Left forelimb (tissue), 1 donor: ENCODE data around the gene TEP1.
"Not testable (repeated sequence)": the region's sequence is repeated elsewhere in the genome, so short reads cannot be mapped to it uniquely, and the experiment has no call there.

Experiments
- DNase-seq: peaks from one replicate; pipeline ENCODE4 v3.0.0-alpha.2; 2018; ENCODE audit warnings: low spot score

TEP1 gene

DNA sequence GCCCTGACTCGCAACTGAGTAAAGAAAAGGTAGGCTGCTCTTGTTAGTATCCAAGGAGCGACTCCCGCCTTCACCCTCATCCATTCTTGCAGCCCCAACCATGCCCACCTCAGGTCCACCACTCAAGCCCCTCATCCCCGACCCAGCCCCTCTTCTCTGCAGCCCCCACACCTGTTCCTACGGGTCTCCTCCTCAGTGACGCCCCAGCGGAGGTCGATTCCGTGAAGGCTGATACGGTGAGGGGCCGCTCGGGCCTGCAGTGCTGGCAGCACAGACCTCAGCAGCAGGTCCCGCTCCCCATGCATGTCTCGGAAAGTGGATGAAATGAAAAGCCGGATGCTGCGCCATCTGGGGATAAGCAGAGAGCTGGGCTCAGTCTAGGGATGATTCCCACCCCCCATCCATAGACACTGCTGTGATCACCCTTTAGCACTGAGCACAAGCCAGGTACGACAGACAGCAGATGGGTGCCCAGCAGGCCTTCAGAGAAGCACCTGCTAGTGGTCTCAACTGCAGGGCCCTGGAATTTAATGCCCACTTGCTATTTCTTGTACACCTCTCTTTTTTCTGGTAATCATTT, 26.9 kb downstream of the TEP1 start:
- DNase-seq, result no peak

DNA sequence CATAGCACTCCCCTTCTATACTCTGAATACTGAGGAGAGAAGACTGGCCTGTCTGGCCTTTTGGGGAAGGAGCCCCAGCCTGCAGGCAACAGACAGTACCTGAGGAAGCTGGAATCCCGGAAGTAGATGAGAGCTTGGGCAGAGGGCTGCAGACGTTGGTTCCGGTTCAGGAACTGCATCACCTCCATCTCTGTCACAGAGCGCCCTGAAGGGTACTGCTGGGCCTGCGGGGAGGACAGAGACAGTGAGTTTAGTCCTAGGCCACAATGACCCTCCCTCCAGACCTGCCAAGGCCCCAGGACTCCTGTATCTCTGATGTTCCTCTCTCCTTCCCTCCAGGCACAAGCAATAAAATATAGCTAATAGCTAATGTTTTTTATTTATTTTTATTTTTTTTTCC, 28.4 kb downstream of the TEP1 start:
- no peak for DNase-seq

DNA sequence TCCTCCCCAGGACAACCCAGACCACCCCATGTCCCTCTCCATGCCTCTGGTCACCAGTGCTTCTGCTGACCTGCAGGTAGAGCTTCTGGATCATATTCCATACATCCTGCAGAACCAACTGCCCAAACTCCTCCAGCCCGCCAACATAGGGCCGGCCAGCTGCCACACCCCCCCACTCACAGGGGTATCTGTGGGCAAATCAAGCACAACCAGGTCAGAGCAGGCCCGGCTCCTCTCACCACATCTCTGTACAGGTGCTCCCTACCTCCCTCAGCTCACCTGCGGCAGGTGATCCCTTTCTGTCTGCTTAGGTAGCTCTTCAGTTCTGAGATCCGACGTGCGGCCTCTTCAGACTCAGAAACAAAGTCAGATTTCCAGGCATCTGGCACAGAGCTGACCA, 29.0 kb downstream of the TEP1 start:
- DNase-seq, result no peak

DNA sequence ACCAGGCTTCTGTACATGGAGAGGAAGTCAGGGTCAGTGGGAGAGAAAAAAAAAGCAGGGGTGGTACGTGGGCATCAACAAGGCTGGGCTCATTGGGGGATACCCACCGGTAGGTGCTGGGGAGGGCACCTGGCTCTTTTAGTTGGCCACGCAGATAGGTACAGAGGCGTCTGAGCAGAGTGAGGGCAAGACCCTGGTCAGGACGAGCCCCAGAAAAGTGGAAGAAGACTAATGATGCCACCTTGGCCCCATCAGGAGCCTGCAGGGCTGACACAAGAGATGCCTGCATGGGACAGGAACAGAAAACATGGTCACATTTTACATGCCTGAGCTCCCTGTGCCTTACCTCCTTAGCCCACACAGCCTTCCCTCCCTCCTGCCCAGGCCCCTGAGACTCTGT, 29.7 kb downstream of the TEP1 start:
- no peak for DNase-seq

DNA sequence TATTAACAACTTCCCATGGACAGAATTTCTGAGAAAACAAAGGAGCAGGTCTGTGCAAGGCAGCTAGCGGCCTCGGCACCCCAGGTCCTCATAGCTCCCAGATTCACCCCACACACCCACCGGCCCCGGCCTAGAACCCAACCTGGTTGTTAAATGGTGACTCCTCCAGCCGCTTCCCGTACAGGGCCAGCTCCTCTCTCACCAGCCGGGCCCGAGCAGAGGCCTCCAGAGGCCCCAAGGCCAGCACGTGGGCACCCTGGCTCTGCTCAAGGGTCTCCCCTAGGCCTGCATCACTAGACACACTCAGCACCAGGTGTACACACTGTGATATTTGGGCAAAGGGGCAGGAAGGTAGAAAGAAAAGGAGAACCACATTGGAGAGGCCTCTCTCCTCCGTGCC, 30.3 kb downstream of the TEP1 start:
- DNase-seq, result no peak

DNA sequence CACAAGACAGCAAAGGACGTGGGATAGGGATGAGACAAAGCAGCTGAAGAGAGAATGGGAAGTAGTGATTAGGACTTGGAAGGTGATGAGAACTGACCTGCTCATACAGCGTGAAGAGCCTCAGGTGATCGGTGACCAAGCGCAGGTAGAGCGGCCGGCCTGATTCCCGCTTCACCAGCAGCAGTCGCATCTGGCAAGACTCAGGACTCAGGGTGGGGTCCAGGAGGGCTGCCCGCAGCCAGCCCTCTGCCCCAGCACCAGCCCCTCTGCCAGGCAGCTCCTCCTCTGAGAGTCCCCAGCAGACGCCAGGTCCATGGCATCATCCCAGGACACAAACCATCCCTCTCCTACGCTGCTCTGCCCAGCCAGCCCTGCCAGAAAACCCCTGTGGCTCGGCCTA, 30.8 kb downstream of the TEP1 start:
- no peak for DNase-seq

DNA sequence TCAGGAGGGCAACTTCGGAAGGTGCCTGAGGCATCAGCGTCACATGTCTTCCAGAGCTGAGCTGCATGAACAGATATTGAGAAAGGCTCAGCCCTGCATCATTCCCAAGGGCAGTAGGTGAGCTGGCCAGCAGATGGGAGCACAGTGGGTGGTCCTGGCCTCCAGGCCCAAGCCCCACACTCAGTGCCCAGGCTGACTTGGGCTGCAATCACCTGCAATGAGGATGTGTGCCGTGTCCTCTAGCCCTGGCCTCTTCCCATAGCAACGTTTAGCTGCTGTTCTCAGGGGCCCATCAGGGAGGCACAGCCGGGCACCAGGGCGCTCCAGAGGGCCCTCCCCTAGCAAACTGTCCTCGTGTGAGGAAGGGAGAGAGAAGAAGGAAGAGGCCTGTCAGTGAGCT, 32.0 kb downstream of the TEP1 start:
- DNase-seq, result no peak

DNA sequence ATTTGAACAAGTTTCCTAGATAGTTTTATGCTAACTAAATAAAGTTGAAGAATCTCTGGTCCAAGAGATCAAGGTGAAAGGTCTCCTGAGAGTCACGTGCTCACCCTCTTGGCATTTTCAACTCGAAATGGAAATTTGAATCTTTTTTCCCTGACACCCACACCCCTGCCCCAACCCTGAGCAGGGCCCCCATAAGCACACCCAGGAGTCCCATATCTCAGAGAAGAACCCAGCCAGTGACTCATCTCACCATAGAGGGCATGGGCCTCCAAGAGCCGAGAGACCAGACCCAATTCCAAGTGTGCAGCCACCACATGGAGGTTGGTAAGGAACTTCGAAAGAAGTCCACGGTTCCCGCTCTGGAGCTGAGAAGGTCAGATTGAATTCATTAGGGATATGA, 32.6 kb downstream of the TEP1 start:
- no peak for DNase-seq

DNA sequence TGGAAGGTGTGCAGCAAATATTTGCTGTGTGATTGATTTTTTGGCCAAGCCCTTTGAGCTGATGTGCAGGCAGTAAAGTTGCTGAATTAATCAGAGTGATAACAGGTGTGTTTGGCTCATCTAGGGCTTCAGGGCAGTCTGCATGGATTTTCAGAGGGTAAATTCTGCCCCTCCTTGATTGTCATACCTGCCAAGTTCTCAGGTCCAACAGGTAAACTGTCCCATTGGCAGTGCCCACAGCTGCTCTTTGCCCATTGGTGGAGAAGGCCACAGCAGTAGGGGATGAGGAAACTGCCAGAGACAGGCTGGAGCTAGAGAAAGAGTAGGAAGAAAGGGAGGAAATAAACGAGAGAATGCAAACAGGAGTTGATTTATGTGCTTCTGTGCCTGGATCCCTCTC, 33.6 kb downstream of the TEP1 start:
- DNase-seq, result no peak

DNA sequence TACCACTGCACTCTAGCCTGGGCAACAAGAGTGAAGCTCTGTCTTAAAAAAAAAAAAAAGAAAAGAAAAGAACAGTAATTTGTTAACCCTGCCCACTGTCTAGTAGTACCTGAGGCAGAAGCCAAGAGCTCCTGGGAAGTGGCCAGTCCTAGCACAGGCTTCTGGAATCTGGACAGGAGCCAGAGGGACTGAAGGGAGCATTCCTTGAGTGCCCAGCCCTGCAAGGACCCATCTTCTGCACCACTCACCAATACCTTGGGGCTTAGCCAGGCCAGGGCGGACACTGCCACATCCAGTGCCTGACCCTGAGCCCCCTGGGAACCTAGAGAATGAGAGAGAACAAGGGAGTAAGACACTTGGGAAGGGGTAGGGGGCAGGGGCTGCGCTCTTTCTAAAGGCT, 36.1 kb downstream of the TEP1 start:
- DNase-seq, result no peak

DNA sequence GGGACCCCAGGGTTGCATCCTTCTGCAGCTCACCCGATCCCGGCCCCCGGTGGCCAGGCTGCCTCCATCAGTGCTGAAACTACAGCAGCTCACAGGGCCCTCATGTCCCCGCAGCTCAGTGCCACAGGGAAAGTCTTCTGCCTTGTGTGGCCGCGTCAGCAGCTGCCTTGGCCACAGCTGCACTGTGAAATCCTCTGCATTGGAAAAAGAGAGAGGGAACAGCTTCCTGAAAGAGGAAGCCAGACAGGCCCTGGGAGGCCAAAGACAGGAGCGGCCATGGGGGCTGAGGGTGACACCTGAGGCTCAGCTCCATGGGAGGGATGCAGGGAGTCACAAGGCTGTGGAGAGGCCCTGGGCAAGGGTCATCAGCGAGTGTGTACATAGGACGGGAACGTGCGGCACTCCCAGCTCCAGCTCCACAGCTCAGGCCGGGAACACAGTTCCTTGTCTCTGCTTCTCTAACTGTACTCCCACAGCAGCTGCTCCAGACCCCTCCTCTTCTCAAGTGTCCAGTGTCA, 37.2 kb downstream of the TEP1 start:
- no peak for DNase-seq

DNA sequence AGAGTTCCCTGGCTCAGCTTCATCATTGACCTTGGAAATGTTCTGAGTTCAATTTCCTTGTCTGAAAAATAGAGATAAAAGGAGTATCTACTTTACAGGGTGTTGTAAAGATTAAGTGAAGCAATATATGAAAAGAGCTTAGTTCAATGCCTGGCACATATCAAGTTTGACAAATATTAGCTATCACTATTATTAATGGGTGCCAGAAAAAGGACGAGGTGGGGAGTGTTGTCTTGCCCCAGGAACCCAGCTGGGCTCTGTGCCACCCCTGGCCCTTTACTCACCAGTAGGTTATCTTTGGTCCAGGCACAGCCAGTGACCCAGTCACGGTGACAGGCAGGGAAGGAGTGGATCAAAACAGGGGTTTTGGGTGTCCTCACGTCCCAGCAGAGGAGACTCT, 37.8 kb downstream of the TEP1 start:
- DNase-seq, result no peak

DNA sequence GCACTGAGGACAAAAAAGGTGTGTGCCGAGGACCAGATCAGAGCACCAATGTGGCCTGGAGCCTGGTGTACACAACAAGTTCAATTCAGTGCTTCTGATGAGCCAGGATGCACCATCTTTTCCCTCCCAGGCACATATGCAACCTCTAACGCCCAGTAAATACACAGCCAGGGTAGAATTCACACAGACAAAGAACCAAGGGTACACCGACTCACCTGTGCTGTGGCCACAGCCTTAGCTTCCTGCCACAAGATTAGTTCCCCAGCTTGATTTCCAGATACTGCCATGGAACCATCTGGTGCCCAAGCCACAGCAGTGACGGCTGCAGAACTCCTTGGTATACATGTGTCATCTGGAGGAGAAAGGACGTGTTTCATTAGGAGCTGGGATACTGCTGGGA, 40.5 kb downstream of the TEP1 start:
- no peak for DNase-seq

DNA sequence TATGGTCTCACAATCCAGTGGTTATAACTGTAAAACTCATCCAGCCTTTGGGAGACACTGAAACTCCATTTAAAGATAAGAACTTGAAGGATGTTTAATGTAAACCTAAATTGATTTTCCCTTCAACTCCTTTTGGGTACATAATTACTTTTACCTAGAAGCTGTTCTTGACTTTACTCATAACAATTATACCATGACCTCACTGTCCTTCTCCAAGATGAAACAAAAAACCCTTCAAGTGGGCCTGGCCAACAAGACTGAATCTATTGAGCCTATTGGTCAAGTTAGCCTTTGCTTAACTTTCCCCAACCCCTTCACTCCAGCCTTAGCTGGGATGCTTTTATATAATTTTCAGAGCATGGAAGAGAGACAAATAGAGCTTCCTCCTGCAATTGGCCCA, 47.4 kb downstream of the TEP1 start:
- DNase-seq, result no peak

DNA sequence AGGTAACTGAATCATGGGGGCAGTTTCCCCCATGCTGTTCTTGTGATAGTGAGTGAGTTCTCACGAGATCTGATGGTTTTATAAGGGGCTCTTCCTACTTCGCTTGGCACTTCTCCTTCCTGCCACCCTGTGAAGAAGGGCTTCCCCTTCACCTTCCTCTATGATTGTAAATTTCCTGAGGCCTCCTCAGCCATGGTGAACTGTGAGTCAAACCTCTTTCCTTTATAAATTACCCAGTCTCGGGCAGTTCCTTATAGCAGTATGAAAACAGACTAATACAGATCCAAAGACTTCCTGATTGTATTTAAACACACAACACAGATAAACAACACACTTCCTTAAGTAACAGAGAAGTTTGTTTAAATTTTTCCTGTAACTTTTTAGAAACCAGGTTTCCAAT, 54.8 kb downstream of the TEP1 start:
- DNase-seq, result not testable (repeated sequence)

DNA sequence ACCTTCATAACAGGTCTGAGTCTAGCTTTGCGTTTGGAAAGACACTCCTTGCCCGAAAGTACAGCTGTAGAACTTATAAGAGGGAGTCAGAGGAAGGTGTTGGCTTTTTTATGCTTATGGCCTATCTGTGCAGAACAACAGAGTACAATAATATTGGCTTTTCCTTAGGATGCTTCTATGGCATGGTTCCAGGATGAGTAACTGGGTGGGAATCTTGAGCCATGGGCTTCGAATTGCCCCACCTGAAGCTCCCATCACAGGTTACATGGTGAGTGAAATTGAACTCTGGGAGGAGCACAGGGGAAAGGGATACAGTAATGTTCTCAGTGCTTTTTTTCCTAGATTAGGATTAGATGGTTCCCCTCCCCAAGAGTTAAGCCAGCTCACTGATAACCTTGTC, 56.9 kb downstream of the TEP1 start:
- no peak for DNase-seq

DNA sequence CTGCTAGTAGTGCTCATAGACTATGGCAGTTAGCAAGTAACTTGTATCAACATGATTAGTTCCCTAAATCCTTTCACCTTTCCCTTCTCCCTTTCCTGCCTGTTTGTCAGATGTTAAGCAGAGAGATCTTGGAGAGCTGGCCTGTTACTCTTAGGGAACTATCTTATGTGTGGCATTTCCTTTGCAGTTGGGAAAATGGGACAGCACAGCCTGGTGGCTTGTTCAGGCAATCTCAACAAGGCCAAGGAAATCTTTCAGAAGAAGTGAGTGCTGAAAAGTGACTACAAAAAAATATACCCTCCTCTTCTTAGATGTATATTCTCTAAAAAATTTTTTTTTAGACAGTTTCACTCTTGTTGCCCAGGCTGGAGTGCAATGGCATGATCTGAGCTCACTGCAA, 62.4 kb downstream of the TEP1 start:
- no peak for DNase-seq

DNA sequence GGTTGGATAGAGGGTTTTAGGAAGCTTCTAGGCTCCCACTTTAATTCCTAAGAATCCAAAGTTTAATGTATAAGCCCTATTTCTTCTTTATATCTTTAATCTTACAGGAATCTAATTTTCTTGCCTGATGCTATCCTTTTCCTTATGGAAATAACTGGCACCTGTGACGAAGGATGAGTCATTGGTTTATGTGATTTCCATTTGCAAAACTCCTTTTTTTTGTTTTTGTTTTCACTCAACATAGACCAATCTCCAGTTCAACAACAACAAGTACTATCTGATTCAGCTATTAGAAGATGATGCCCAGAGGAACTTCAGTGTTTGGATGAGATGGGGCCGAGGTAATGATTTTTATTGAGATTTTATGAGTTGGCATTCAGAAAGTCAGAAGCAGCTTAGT, 63.0 kb downstream of the TEP1 start:
- DNase-seq, result no peak

DNA sequence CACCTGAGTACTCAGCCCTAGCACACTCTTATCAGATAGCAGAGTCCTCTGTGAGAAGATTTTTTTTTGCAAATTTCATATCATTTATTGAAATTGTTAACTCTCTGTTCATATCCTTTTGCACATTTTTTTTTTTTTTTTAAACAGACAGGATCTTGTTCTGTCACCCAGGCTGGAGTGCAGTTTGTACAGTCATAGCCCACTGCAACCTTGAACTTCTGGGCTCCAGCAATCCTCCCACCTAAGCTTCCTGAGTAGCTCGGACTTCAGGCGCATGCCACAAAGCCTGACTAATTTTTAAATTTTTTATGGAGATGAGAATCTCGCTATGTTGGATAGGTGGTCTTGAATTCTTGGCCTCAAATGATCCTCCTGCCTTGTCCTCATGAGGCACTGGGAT, 65.6 kb downstream of the TEP1 start:
- DNase-seq, result no peak

DNA sequence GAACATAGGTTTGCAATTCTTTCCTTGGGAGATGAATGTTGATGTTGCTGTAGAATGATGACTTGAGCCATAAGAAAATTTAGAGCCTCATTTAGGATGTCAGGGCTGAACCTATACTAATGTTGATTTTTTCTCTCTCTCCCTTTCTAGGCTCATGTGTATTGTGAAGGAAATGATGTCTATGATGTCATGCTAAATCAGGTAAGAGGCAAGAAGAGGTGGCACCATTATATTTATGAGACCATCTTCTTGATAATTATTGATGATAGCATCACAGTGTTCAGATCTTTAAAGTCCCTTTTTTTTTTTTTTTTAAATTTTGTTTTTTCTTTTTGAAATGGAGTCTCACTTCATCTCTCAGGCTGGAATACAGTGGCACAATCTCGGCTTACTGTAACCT, 66.6 kb downstream of the TEP1 start:
- DNase-seq, result no peak

DNA sequence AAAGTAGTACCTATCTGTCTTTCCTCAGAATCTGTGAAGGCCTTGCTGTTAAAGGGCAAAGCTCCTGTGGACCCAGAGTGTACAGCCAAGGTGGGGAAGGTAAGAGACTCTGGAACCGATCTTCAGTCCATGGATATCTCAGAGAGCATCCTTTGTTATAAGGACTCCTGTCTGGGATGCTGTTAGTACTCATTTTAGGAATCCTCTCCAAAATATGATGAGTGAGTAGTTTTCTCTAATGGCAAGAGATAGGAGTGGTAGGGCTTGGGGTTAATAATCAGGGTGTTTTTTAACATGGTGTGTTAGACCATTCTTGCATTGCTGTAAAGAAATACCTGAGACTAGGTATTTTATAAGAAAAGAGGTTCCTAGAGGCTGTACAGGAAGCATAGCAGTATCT, 67.9 kb downstream of the TEP1 start:
- DNase-seq, result no peak

DNA sequence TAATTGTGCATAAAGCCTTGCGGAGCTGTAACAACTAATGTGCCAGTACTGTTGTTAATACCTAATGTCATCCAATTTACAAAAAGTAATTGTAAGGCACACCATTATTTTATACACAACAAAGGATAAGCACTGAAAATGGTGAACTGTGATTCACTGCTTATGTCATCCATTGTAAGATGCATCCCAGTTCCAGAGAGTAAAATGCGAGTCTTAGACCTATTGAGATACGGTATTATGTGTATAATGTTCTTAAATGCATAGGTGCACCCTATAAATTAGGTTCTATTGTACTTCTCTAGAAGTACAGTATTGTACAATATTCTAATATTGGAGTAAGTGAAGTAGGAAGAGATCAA, 69.5 kb downstream of the TEP1 start:
- DNase-seq, result no peak

DNA sequence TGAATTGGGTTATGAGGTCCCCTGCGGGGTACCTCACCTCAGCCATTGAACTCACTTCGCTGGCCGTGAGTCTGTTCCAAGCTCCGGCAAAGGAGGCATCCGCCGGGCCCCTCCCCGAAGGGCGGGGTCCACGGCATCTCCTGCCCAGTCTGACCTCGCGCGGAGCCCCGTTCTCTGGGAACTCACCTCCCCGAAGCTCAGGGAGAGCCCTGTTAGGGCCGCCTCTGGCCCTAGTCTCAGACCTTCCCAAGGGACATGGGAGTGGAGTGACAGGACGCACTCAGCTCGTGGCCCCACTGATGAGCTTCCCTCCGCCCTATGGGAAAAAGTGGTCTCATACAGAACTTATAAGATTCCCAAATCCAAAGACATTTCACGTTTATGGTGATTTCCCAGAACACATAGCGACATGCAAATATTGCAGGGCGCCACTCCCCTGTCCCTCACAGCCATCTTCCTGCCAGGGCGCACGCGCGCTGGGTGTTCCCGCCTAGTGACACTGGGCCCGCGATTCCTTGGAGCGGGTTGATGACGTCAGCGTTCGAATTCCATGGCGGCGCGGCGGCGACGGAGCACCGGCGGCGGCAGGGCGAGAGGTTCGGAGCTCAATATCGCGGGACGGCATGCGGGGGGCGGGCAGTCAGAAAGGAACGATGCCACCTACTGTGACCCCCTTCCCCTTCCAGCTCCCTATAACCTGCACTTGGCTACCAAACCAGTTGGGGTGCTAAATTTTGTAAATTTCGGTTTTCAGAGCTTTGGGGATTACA, 70.0 kb downstream of the TEP1 start, which contains the start of gene PARP2:
PARP2 (plus strand) TSS at position 544 of the 770 bp plus-strand sequence; CDS start at position 551, 7 bp downstream.
- peak; percentile 96 for DNase-seq

DNA sequence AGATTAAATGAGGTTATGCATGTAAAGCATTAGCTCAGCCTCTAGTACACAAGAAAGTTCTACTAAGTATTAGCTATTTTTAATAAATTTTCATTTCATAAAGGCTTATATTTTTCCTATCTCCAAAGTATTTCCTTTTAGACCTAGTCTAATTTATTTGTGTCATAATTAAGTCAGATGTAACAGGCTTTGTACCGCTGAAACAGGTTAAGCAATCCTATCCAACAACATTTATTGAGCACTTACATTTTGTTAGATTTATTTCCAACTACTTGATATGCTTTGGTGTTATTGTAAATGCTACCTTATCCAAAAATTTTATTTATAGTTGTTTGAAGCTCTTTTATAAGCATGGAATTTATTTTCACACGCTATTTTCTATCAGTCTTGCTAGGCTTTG, 71.7 kb downstream of the TEP1 start:
- no peak for DNase-seq
